GM12872 (cell line): ENCODE results near the gene INAFM2.

ENCODE experiments used
- TF ChIP-seq, protein P1 (sequence below): IDR thresholded peaks from 3 replicates; pipeline ENCODE4 v1.5.1; 2011; ENCODE audit warnings: low read depth, mild to moderate bottlenecking, low read length, moderate library complexity; ENCODE audit not compliant: insufficient read depth

Gene INAFM2

DNA sequence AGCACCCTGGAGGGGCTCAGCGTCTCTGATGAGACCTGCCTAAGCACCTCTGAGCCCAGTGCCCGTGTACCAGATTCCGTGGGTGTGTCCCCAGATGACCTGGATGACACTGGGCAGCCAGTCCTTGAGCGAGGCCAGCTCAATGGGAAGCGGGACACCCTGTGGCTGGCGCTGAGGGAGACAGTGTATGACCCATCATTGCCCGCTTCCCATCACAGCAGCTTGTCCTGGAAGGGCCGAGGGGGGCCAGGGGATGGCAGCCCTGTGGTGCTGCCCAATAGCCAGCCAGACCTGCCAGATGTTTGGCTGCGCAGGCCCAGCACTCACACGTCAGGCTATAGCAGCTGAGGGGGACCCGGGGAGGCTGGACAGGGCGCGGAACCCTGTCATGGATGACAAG, 46.5 kb downstream of the INAFM2 start:
- TF ChIP-seq, protein P1, sequence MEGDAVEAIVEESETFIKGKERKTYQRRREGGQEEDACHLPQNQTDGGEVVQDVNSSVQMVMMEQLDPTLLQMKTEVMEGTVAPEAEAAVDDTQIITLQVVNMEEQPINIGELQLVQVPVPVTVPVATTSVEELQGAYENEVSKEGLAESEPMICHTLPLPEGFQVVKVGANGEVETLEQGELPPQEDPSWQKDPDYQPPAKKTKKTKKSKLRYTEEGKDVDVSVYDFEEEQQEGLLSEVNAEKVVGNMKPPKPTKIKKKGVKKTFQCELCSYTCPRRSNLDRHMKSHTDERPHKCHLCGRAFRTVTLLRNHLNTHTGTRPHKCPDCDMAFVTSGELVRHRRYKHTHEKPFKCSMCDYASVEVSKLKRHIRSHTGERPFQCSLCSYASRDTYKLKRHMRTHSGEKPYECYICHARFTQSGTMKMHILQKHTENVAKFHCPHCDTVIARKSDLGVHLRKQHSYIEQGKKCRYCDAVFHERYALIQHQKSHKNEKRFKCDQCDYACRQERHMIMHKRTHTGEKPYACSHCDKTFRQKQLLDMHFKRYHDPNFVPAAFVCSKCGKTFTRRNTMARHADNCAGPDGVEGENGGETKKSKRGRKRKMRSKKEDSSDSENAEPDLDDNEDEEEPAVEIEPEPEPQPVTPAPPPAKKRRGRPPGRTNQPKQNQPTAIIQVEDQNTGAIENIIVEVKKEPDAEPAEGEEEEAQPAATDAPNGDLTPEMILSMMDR, result no peak

DNA sequence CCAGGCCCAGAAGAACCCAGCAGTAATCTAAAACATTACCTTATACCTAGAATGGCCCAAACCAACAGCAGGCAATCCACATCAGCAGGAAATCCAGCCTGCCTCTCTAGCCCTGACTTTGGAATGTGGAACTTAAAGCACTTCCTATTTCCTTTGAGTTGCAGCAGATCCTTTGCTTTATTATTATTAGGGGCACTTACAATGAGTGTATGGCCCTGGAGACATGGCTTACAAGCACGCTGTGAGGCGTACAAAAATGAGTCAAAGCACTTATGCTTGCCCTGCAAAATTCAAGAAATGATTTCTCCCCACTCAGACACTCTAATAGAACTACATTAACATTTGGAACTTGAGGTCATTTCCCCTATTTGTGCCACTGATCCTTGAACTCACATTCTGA, 49.5 kb downstream of the INAFM2 start:
- TF ChIP-seq, protein P1, result no peak
